HUES48 (cell line): Measurements from ENCODE around the gene TLN1.

ENCODE experiments used
- H3K27ac ChIP-seq: one replicate; pipeline ENCODE4 v1.7.0; 2013; ENCODE audit warnings: low read depth, low read length, inconsistent platforms
- H3K27me3 ChIP-seq: 2 replicates; pipeline ENCODE4 v1.6.1; 2013; ENCODE audit warnings: mild to moderate bottlenecking, low read length; ENCODE audit not compliant: control insufficient read depth, insufficient read depth
- H3K36me3 ChIP-seq: 2 replicates; pipeline ENCODE4 v1.6.1; 2013; ENCODE audit warnings: low read length; ENCODE audit not compliant: control insufficient read depth, insufficient read depth
- H3K4me1 ChIP-seq: 2 replicates; pipeline ENCODE4 v1.6.1; 2013; ENCODE audit warnings: mild to moderate bottlenecking, low read length; ENCODE audit not compliant: control insufficient read depth, insufficient read depth
- H3K4me3 ChIP-seq: 2 replicates; pipeline ENCODE4 v1.5.1; 2013; ENCODE audit warnings: mild to moderate bottlenecking, low read depth, low read length
- H3K9ac ChIP-seq: 2 replicates; pipeline ENCODE4 v1.6.1; 2013; ENCODE audit warnings: mild to moderate bottlenecking, low read depth, low read length, moderate library complexity
- H3K9me3 ChIP-seq: 2 replicates; pipeline ENCODE4 v1.6.1; 2013; ENCODE audit warnings: low read length; ENCODE audit not compliant: control insufficient read depth, insufficient read depth

TLN1 gene

GRCh38 chr9:35754264-35754663 is 22.3 kb upstream of the TLN1 start, which contains the start of gene MSMP:
TSS of gene MSMP (minus strand) at chr9:35754276. CDS start at chr9:35754129, 147 bp downstream.
- H3K9me3 ChIP-seq = no peaks in the 10 kb centered on the region
- H3K4me1 ChIP-seq = peaks cover 14% of the 10 kb centered on the region; the same call in 1 of the 2 replicates
- no peak within 1 kb of the TSS for H3K9ac ChIP-seq
- H3K4me3 ChIP-seq = no peak within 1 kb of the TSS
- H3K27ac ChIP-seq = no peak within 1 kb of the TSS
- H3K27me3 ChIP-seq = no peaks in the 10 kb centered on the region
- peaks cover 35% of the 10 kb centered on the region for H3K36me3 ChIP-seq

GRCh38 chr9:35753466-35753865 is 21.5 kb upstream of the TLN1 start:
- no peak overlapping the region for H3K4me3 ChIP-seq
- no peak overlapping the region for H3K9ac ChIP-seq
- H3K36me3 ChIP-seq = peaks cover 35% of the 10 kb centered on the region
- no peak overlapping the region for H3K27ac ChIP-seq
- H3K27me3 ChIP-seq = no peaks in the 10 kb centered on the region
- no peaks in the 10 kb centered on the region for H3K9me3 ChIP-seq
- 0 out of 2 replicates have a peak, but pooled peaks cover 11% of the 10 kb centered on the region for H3K4me1 ChIP-seq

- Histone ChIP-seq H3K9ac (no peak overlapping the region), H3K9me3 (no peaks in the 10 kb centered on the region), H3K27me3 (no peaks in the 10 kb centered on the region), H3K4me1 (peaks cover 15% of the 10 kb centered on the region), H3K27ac (no peak overlapping the region), H3K4me3 (peak overlapping the region; percentile 95), H3K36me3 (peaks cover 44% of the 10 kb centered on the region)
Measured at GRCh38 chr9:35750256-35750531, 18.2 kb upstream of the TLN1 start.

GRCh38 chr9:35749515-35750255 is 17.7 kb upstream of the TLN1 start:
- H3K36me3 ChIP-seq = peaks cover 46% of the 10 kb centered on the region
- H3K27ac ChIP-seq = peak overlapping the region; percentile 92
- H3K9ac ChIP-seq = peak overlapping the region; percentile 54
- no peaks in the 10 kb centered on the region for H3K9me3 ChIP-seq
- H3K4me3 ChIP-seq = peak overlapping the region; percentile 95
- H3K4me1 ChIP-seq = peaks cover 15% of the 10 kb centered on the region
- no peaks in the 10 kb centered on the region for H3K27me3 ChIP-seq

- Histone ChIP-seq H3K9ac (peak within 1 kb of the TSS; percentile 64), H3K4me3 (peak within 1 kb of the TSS; percentile 95), H3K9me3 (no peaks in the 10 kb centered on the region), H3K4me1 (peaks cover 15% of the 10 kb centered on the region), H3K27ac (peak within 1 kb of the TSS; percentile 92), H3K27me3 (no peaks in the 10 kb centered on the region), H3K36me3 (peaks cover 53% of the 10 kb centered on the region)
Measured at GRCh38 chr9:35748858-35749514, 17.0 kb upstream of the TLN1 start, which contains the start of the genes GBA2 and RGP1. TSS of gene GBA2 (minus strand) at chr9:35749228. CDS start at chr9:35748704, 524 bp downstream. TSS of gene RGP1 (plus strand) at chr9:35749287. CDS start at chr9:35749756, 469 bp downstream.

- no peaks in the 10 kb centered on the region for H3K27me3 ChIP-seq
- H3K36me3 ChIP-seq = peaks cover 53% of the 10 kb centered on the region
- peak overlapping the region; percentile 95 for H3K4me3 ChIP-seq
- H3K27ac ChIP-seq = peak overlapping the region; percentile 92
- peaks cover 15% of the 10 kb centered on the region for H3K4me1 ChIP-seq
- H3K9me3 ChIP-seq = no peaks in the 10 kb centered on the region
- H3K9ac ChIP-seq = peak overlapping the region; percentile 64
Measured at GRCh38 chr9:35748242-35748857, 16.4 kb upstream of the TLN1 start.

- Histone ChIP-seq H3K36me3 (peaks cover 53% of the 10 kb centered on the region), H3K27me3 (no peaks in the 10 kb centered on the region), H3K27ac (no peak overlapping the region), H3K9ac (no peak overlapping the region), H3K4me1 (peaks cover 15% of the 10 kb centered on the region), H3K9me3 (no peaks in the 10 kb centered on the region), H3K4me3 (peak overlapping the region; percentile 95)
Measured at GRCh38 chr9:35746583-35746982, 14.6 kb upstream of the TLN1 start.

- Histone ChIP-seq H3K4me3 (no peak overlapping the region), H3K9me3 (no peaks in the 10 kb centered on the region), H3K4me1 (peaks cover 15% of the 10 kb centered on the region), H3K27ac (no peak overlapping the region), H3K36me3 (peaks cover 50% of the 10 kb centered on the region), H3K9ac (no peak overlapping the region), H3K27me3 (no peaks in the 10 kb centered on the region)
Measured at GRCh38 chr9:35745569-35745968, 13.6 kb upstream of the TLN1 start.

- no peaks in the 10 kb centered on the region for H3K27me3 ChIP-seq
- H3K4me1 ChIP-seq = peaks cover 11% of the 10 kb centered on the region
- H3K36me3 ChIP-seq = peaks cover 65% of the 10 kb centered on the region
- H3K9ac ChIP-seq = no peak overlapping the region
- no peak overlapping the region for H3K27ac ChIP-seq
- H3K9me3 ChIP-seq = no peaks in the 10 kb centered on the region
- no peak overlapping the region for H3K4me3 ChIP-seq
Measured at GRCh38 chr9:35743880-35744518, 12.0 kb upstream of the TLN1 start.

- Histone ChIP-seq H3K4me3 (no peak overlapping the region), H3K36me3 (peaks cover 71% of the 10 kb centered on the region), H3K27me3 (no peaks in the 10 kb centered on the region), H3K27ac (no peak overlapping the region), H3K4me1 (peaks cover 11% of the 10 kb centered on the region), H3K9ac (no peak overlapping the region), H3K9me3 (no peaks in the 10 kb centered on the region)
Measured at GRCh38 chr9:35743452-35743851, 11.5 kb upstream of the TLN1 start.
